ENCODE data around the gene C14orf132. TPM values are rescaled to one million over a fixed set of nuclear protein-coding genes. Genes with fewer than 3 reads are reported as not detected.

C14orf132 gene
- total RNA-seq, 2 donors from 2014 or later: 1.6 to 5.6 TPM

GRCh38 chr14:96102081-96102856 lies 63.1 kb downstream of the C14orf132 start:
- TF ChIP-seq, protein P1, sequence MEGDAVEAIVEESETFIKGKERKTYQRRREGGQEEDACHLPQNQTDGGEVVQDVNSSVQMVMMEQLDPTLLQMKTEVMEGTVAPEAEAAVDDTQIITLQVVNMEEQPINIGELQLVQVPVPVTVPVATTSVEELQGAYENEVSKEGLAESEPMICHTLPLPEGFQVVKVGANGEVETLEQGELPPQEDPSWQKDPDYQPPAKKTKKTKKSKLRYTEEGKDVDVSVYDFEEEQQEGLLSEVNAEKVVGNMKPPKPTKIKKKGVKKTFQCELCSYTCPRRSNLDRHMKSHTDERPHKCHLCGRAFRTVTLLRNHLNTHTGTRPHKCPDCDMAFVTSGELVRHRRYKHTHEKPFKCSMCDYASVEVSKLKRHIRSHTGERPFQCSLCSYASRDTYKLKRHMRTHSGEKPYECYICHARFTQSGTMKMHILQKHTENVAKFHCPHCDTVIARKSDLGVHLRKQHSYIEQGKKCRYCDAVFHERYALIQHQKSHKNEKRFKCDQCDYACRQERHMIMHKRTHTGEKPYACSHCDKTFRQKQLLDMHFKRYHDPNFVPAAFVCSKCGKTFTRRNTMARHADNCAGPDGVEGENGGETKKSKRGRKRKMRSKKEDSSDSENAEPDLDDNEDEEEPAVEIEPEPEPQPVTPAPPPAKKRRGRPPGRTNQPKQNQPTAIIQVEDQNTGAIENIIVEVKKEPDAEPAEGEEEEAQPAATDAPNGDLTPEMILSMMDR (IDR thresholded peaks at IDR 0.05): no peak
- Histone ChIP-seq H3K27me3 (no peaks in the 10 kb centered on the region), H3K36me3 (no peaks in the 10 kb centered on the region), H3K4me3 (no peak overlapping the region), H3K4me1 (no peaks in the 10 kb centered on the region), H3K9me3 (no peaks in the 10 kb centered on the region), H3K27ac (no peak overlapping the region)
- DNase-seq (ENCODE audit: low spot score): no peak

DNA sequence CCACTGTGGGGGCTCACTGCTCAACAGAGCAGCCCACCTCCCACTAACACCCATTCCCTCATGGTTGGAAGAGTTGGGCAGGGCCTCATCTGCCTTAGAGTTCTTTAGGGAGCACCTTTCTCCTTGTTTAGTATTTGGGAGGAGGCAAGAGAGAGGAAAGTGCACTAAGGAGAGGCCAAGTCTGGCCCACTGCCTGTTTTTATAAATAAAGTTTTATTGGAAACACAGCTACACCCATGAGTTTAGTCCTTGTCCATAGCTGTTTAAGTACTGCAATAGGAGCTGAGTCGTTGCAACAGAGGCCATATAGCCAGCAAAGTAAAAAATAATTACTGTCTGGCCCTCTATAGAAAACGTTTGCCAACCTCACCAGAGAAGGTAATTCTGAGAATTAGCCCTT lies 63.9 kb downstream of the C14orf132 start:
- Histone ChIP-seq H3K36me3 (no peaks in the 10 kb centered on the region), H3K27me3 (no peaks in the 10 kb centered on the region), H3K27ac (no peak overlapping the region), H3K4me3 (no peak overlapping the region), H3K9me3 (no peaks in the 10 kb centered on the region), H3K4me1 (no peaks in the 10 kb centered on the region)
- DNase-seq (ENCODE audit: low spot score): no peak
- TF ChIP-seq, protein P1 (IDR thresholded peaks at IDR 0.05): no peak

- peak overlapping the region in 1 of 2 donors; percentile 35 for H3K27ac ChIP-seq
- TF ChIP-seq, protein P1 (IDR thresholded peaks at IDR 0.05): no peak
Observed at GRCh38 chr14:96103560-96104460, 64.6 kb downstream of the C14orf132 start.

DNA sequence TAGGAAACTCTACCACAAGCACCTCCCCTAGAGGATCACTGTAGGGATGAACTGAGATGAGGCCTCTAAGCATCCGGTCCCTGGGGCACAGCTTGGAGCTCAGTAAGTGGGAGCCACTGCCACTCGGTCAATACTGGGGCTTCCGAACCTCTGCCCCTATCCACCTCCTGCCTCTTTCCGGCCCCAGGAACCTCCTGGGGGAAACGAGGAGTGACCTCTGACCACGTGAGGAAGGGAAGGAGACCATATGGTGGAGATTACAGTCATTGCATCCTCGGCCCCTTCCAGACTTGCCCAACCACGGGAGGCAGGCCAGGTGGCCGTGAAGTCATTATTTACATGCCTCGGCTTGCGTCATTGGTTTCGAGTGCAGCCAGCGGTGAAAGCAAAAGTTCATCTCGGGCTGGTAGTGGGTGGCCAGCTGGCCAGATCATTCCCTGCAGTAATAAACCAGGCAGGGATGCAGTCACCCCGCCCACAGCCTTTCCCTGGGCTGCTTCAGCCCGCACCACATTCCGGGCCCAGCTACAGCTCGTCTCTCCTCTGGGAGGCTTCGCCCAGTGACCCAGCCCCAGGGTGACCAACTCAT lies 65.4 kb downstream of the C14orf132 start:
- Histone ChIP-seq H3K4me1 (no peaks in the 10 kb centered on the region), H3K27ac (peak overlapping the region; percentile 23 to 35), H3K9me3 (no peaks in the 10 kb centered on the region), H3K36me3 (no peaks in the 10 kb centered on the region), H3K4me3 (no peak overlapping the region), H3K27me3 (no peaks in the 10 kb centered on the region)
- DNase-seq (ENCODE audit: low spot score): peak; percentile 85
- TF ChIP-seq, protein P1 (IDR thresholded peaks at IDR 0.05): no peak

More at GRCh38 chr14:96103560-96104460, 64.6 kb downstream of the C14orf132 start:
- Histone ChIP-seq H3K4me1 (no peaks in the 10 kb centered on the region), H3K9me3 (no peaks in the 10 kb centered on the region), H3K4me3 (no peak overlapping the region), H3K36me3 (no peaks in the 10 kb centered on the region), H3K27me3 (no peaks in the 10 kb centered on the region)
- DNase-seq (ENCODE audit: low spot score): no peak

DNA sequence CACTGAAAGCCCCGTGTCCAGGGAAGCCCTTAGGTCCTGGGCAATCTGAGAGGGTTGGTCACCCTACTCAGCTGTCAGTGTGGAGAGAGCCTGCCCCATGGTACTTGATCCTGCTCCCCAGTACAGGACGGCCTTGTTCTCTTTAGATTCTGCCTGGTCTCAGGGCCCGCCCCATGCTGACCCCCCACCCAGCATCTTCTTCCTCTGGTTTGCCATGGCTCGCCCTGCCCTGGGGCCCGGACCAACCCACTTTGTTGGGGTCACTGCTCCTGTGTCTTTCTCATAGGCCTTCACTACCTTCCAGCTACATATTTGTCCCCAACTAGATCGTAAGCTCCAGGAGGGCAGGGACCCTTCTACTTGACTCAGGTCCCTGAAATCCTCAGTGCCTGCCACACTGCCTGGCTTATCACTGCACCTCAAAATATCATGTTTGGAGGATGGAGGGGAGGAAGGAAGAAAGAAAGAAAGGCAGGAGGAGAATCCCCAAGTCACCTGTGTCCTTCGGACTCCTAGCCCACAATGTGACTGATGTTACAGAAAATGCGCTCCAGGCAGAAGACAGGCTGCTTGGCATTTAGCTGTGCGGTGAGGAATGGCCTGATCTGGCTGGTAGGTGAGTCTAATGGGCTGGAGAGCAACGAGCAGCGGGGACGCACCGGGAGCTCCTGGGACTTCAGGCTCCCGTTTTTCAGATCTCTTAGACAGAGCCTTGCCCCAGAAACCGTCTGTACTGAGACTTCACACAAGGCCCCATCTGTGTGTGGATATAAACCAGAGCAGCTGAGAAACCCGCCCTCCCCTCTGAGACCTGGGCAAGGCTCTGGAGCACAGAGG lies 66.1 kb downstream of the C14orf132 start:
- Histone ChIP-seq H3K27ac (peak overlapping the region; percentile 5 to 23), H3K9me3 (no peaks in the 10 kb centered on the region), H3K4me1 (no peaks in the 10 kb centered on the region), H3K36me3 (no peaks in the 10 kb centered on the region), H3K4me3 (no peak overlapping the region), H3K27me3 (no peaks in the 10 kb centered on the region)
- TF ChIP-seq, protein P1 (IDR thresholded peaks at IDR 0.05): no peak
- no peak for DNase-seq (ENCODE audit: low spot score)
